IMR-90 (cell line): ENCODE results near the gene DCLK1. TPM values are rescaled to one million over a fixed set of nuclear protein-coding genes. Genes with fewer than 3 reads are reported as not detected.

ENCODE experiments used
- ATAC-seq: fragments of 200-7000 bp; cut with Tn5 transposase; 2 replicates; pipeline ENCODE4 v1.9.1; 2020; ENCODE audit warnings: low read depth, mild to moderate bottlenecking, moderate library complexity
- BruUV-seq: library from RNA; stranded (reverse); fragments of 400-500 nt; replicated peaks from 2 replicates; lab custom pipeline; 2021; lab: Mats Ljungman, UMichigan
- CTCF ChIA-PET: fragments of 300-600 bp; formaldehyde crosslinking; extraction: SDS; loops from one replicate; lab custom pipeline; 2021; ENCODE audit warnings: antibody characterized with exemption; lab: Yijun Ruan, JAX
- POLR2A ChIA-PET: fragments of 300-600 bp; sonication (Branson Sonifier 250); formaldehyde crosslinking; loops from one replicate; lab custom pipeline; 2022; ENCODE audit warnings: antibody characterized with exemption; ENCODE audit not compliant: unreplicated experiment; lab: Charles Lee
- DNase-seq: peaks from one replicate; pipeline ENCODE4 v3.0.0; 2013
- H2AFZ ChIP-seq: replicated peaks from 2 replicates; pipeline ENCODE3; 2013; ENCODE audit warnings: low read length, mild to moderate bottlenecking; ENCODE audit not compliant: poor library complexity
- H2AK5ac ChIP-seq: 2 replicates; pipeline ENCODE4 v1.6.1; 2013; ENCODE audit warnings: low read depth, low read length, inconsistent platforms
- H2AK9ac ChIP-seq: replicated peaks from 2 replicates; pipeline ENCODE3; 2013; ENCODE audit warnings: mild to moderate bottlenecking, low read depth, low read length, moderate library complexity; ENCODE audit not compliant: poor library complexity
- H2BK120ac ChIP-seq: 2 replicates; pipeline ENCODE4 v1.6.1; 2013; ENCODE audit warnings: low read depth, low read length, inconsistent platforms
- H2BK15ac ChIP-seq: 3 replicates; pipeline ENCODE4 v1.6.1; 2013; ENCODE audit warnings: low read depth, low read length, inconsistent platforms
- H2BK20ac ChIP-seq: 2 replicates; pipeline ENCODE4 v1.6.1; 2013; ENCODE audit warnings: low read depth, mild to moderate bottlenecking, inconsistent platforms, low read length, moderate library complexity
- H2BK5ac ChIP-seq: 2 replicates; pipeline ENCODE4 v1.6.1; 2013; ENCODE audit warnings: mild to moderate bottlenecking, low read depth, low read length, inconsistent platforms; ENCODE audit not compliant: poor library complexity, severe bottlenecking
- H3K14ac ChIP-seq: replicated peaks from 2 replicates; pipeline ENCODE4 v1.6.1; 2013; ENCODE audit warnings: low read depth, low read length, inconsistent platforms
- H3K18ac ChIP-seq: 2 replicates; pipeline ENCODE4 v1.6.1; 2013; ENCODE audit warnings: low read depth, low read length, control low read depth
- H3K23ac ChIP-seq: 2 replicates; pipeline ENCODE4 v1.6.1; 2013; ENCODE audit warnings: low read depth, low read length, inconsistent platforms
- H3K27ac ChIP-seq: 2 replicates; pipeline ENCODE4 v1.5.1; 2013; ENCODE audit warnings: mild to moderate bottlenecking, control low read depth, low read length; ENCODE audit not compliant: insufficient read depth
- H3K27me3 ChIP-seq: 2 replicates; pipeline ENCODE4 v1.6.1; 2013; ENCODE audit warnings: low read length; ENCODE audit not compliant: control insufficient read depth, insufficient read depth
- H3K36me3 ChIP-seq: 2 replicates; pipeline ENCODE4 v1.6.1; 2013; ENCODE audit warnings: low read length, mixed read lengths; ENCODE audit not compliant: control insufficient read depth, insufficient read depth
- H3K4ac ChIP-seq: 2 replicates; pipeline ENCODE4 v1.6.1; 2013; ENCODE audit warnings: low read depth, low read length, inconsistent platforms
- H3K4me1 ChIP-seq: 2 replicates; pipeline ENCODE4 v1.6.1; 2013; ENCODE audit warnings: low read length, mixed read lengths; ENCODE audit not compliant: control insufficient read depth, insufficient read depth
- H3K4me2 ChIP-seq: 2 replicates; pipeline ENCODE4 v1.6.1; 2013; ENCODE audit warnings: low read depth, mild to moderate bottlenecking, control low read depth, low read length, moderate library complexity
- H3K4me3 ChIP-seq: 2 replicates; pipeline ENCODE4 v1.5.1; 2013; ENCODE audit warnings: low read depth, mild to moderate bottlenecking, control low read depth, low read length, moderate library complexity; ENCODE audit not compliant: insufficient read depth
- H3K56ac ChIP-seq: 2 replicates; pipeline ENCODE4 v1.6.1; 2013; ENCODE audit warnings: low read length, inconsistent platforms; ENCODE audit not compliant: insufficient read depth; ENCODE audit errors: extremely low read depth
- H3K79me1 ChIP-seq, 2 experiments: 2 replicates each; pipeline ENCODE4 v1.6.1; 2013; ENCODE audit warnings: low read length in 2 of 2, inconsistent platforms in 1 of 2, low read depth in 1 of 2
- H3K9ac ChIP-seq: 2 replicates; pipeline ENCODE4 v1.6.1; 2013; ENCODE audit warnings: low read depth, low read length, control low read depth
- H3K9me1 ChIP-seq: 2 replicates; pipeline ENCODE4 v1.6.1; 2013; ENCODE audit warnings: low read length, inconsistent platforms; ENCODE audit not compliant: insufficient read depth
- H3K9me3 ChIP-seq: 2 replicates; pipeline ENCODE4 v1.6.1; 2013; ENCODE audit warnings: low read length; ENCODE audit not compliant: control insufficient read depth, insufficient read depth
- H4K20me1 ChIP-seq: 2 replicates; pipeline ENCODE4 v1.6.1; 2013; ENCODE audit warnings: low read length, inconsistent platforms; ENCODE audit not compliant: insufficient read depth
- H4K5ac ChIP-seq: 2 replicates; pipeline ENCODE4 v1.6.1; 2013; ENCODE audit warnings: mild to moderate bottlenecking, low read depth, low read length, control low read depth
- H4K8ac ChIP-seq, 2 experiments: 2 replicates each; pipeline ENCODE4 v1.6.1; 2013; ENCODE audit warnings: low read depth in 2 of 2, low read length in 2 of 2, control low read depth in 1 of 2, inconsistent platforms in 1 of 2
- H4K91ac ChIP-seq: 2 replicates; pipeline ENCODE4 v1.6.1; 2013; ENCODE audit warnings: low read depth, low read length, inconsistent platforms; ENCODE audit not compliant: insufficient read depth
- CTCF ChIP-seq: conservative IDR thresholded peaks from 2 replicates; pipeline ENCODE4 v1.5.1; 2012; ENCODE audit warnings: mild to moderate bottlenecking, low read depth, low read length, improper control_type of control experiment
- MXI1 ChIP-seq: IDR thresholded peaks from 2 replicates; pipeline ENCODE4 v1.6.1; 2012; ENCODE audit warnings: low read depth, mild to moderate bottlenecking, low read length, moderate library complexity, borderline replicate concordance
- POLR2A ChIP-seq: IDR thresholded peaks from 2 replicates; pipeline ENCODE4 v1.6.1; 2012; ENCODE audit warnings: mild to moderate bottlenecking, low read depth, low read length
- RAD21 ChIP-seq: IDR thresholded peaks from 2 replicates; pipeline ENCODE4 v1.6.1; 2012; ENCODE audit warnings: low read length, improper control_type of control experiment
- RCOR1 ChIP-seq: IDR thresholded peaks from 2 replicates; pipeline ENCODE4 v1.6.1; 2012; ENCODE audit warnings: mild to moderate bottlenecking, low read length, improper control_type of control experiment; ENCODE audit not compliant: insufficient replicate concordance
- WGBS, 2 experiments: methylation state at CpG; one replicate each; pipeline versions ENCODE4 v1.1.5 to v1.1.7; 2013; ENCODE audit warnings: missing lambda C conversion rate in 2 of 2; ENCODE audit not compliant: insufficient read length in 1 of 2; ENCODE audit errors: extremely low coverage in 2 of 2; 5-methylcytosine and 5-hydroxymethylcytosine counted together
- dilution Hi-C: fragments of 300-500 bp; cut with HindIII; formaldehyde crosslinking; loops from one replicate; pipeline ENCODE4 v1.14.3; 2018; ENCODE audit warnings: low sequenced_read_pairs; ENCODE audit not compliant: unreplicated experiment
- in situ Hi-C: fragments of 300-500 bp; cut with MboI; formaldehyde crosslinking; loops from 3 replicates; pipeline ENCODE4 v1.14.3; 2019; ENCODE audit warnings: low sequenced_read_pairs, inconsistent platforms, mixed read lengths
- intact Hi-C: fragments of 100-400 bp; cut with micrococcal nuclease; formaldehyde crosslinking; loops from 2 replicates; pipeline ENCODE4 v1.10.0; 2022
- polyA plus RNA-seq, 3 experiments: library from polyadenylated mRNA; depleted of rRNA; stranded (reverse); fragments of >200 nt; gene quantifications; 2 replicates each; pipeline ENCODE4 v1.2.3, GENCODE V29; 2012; ENCODE audit warnings: low replicate concordance in 1 of 3
- total RNA-seq: library from RNA; depleted of rRNA; stranded (reverse); fragments of >200 nt; gene quantifications from 2 replicates; pipeline ENCODE4 v1.2.3, GENCODE V29; 2012

The DCLK1 gene
- total and polyA plus RNA-seq, 2 of the 4 experiments (the other 2 are of a cell fraction), result under 0.01 to 0.02 TPM

- ATAC-seq (no peak), DNase-seq (no peak)
- WGBS, 2 experiments, result no CpG with 5 or more reads among the region's 13 CpGs
- H3K27ac ChIP-seq, result no peak overlapping the region
- H3K9ac ChIP-seq, result no peak overlapping the region
- in situ Hi-C loops (no loop called here), intact Hi-C loops (no loop called here), dilution Hi-C loops (no loop called here)
- H3K9me1 ChIP-seq, result no peaks in the 10 kb centered on the region
- H2AK9ac ChIP-seq, result no peak overlapping the region
- H3K14ac ChIP-seq, result no peak overlapping the region
- no peak overlapping the region for H3K4me3 ChIP-seq
- H4K20me1 ChIP-seq, result no peaks in the 10 kb centered on the region
- TF ChIP-seq POLR2A, result no peak
- no peak for TF ChIP-seq RCOR1
- TF ChIP-seq CTCF, result no peak
- TF ChIP-seq MXI1, result no peak
- no peak for TF ChIP-seq RAD21
- no peaks in the 10 kb centered on the region for H3K36me3 ChIP-seq
- ChIA-PET CTCF (no interaction called here), POLR2A (no interaction called here)
- H2BK5ac ChIP-seq, result no peak overlapping the region
- no peak overlapping the region for H3K56ac ChIP-seq
- H2BK15ac ChIP-seq, result no peak overlapping the region
- peaks cover 10% of the 10 kb centered on the region for H3K27me3 ChIP-seq
- no peak overlapping the region for H3K18ac ChIP-seq
- H4K91ac ChIP-seq, result no peak overlapping the region
- H4K8ac ChIP-seq, result no peak overlapping the region
- H3K4me1 ChIP-seq, result peaks cover 3% of the 10 kb centered on the region
- H3K4me2 ChIP-seq, result no peak overlapping the region
- no peaks in the 10 kb centered on the region for H3K79me1 ChIP-seq
- no TSS peak for BruUV-seq
- no peak overlapping the region for H3K4ac ChIP-seq
- H2BK20ac ChIP-seq, result no peak overlapping the region
- no peaks in the 10 kb centered on the region for H3K9me3 ChIP-seq
- no peak overlapping the region for H4K5ac ChIP-seq
- no peak overlapping the region for H3K23ac ChIP-seq
- no peak overlapping the region for H2AK5ac ChIP-seq
- no peak overlapping the region for H2AFZ ChIP-seq
- no peak overlapping the region for H2BK120ac ChIP-seq
Measured at GRCh38 chr13:35760735-35761281, 370.4 kb downstream of the DCLK1 start.
